Eye (tissue), 1 donor: ENCODE measurements around the gene HKDC1.

ENCODE experiments used
- DNase-seq: peaks from one replicate; pipeline ENCODE4 v3.0.0-alpha.2; 2015

HKDC1 gene

GRCh38 chr10:69216577-69217118, 3.5 kb upstream of the HKDC1 start:
- DNase-seq, result no peak

GRCh38 chr10:69217119-69217754, 2.9 kb upstream of the HKDC1 start:
- no peak for DNase-seq

- no peak for DNase-seq
These were observed 1.3 kb upstream of the HKDC1 start for GRCh38 chr10:69218831-69219230.

- DNase-seq, result no peak
These were observed 375 bp downstream of the HKDC1 start for GRCh38 chr10:69220507-69220906.

- peak; percentile 50 for DNase-seq
These were observed 2.3 kb downstream of the HKDC1 start for GRCh38 chr10:69222157-69223027.

GRCh38 chr10:69223028-69223342, 2.9 kb downstream of the HKDC1 start:
- DNase-seq, result no peak

GRCh38 chr10:69224862-69225657, 4.9 kb downstream of the HKDC1 start:
- DNase-seq, result peak; percentile 65

GRCh38 chr10:69225681-69226080, 5.5 kb downstream of the HKDC1 start:
- DNase-seq, result no peak

GRCh38 chr10:69226919-69227450, 6.9 kb downstream of the HKDC1 start:
- DNase-seq, result no peak

- DNase-seq, result no peak
These were observed 8.0 kb downstream of the HKDC1 start for GRCh38 chr10:69228151-69228550.

GRCh38 chr10:69229616-69229916, 9.4 kb downstream of the HKDC1 start:
- DNase-seq, result no peak

- DNase-seq, result no peak
These were observed 10.0 kb downstream of the HKDC1 start for GRCh38 chr10:69230128-69230527.

GRCh38 chr10:69232252-69232651, 12.1 kb downstream of the HKDC1 start:
- no peak for DNase-seq

GRCh38 chr10:69232736-69233480, 12.8 kb downstream of the HKDC1 start:
- peak; percentile 19 for DNase-seq

- no peak for DNase-seq
These were observed 14.3 kb downstream of the HKDC1 start for GRCh38 chr10:69234447-69234846.

- peak; percentile 97 for DNase-seq
These were observed 17.5 kb downstream of the HKDC1 start for GRCh38 chr10:69237528-69238159.

GRCh38 chr10:69239136-69239535, 19.0 kb downstream of the HKDC1 start:
- DNase-seq, result no peak

- DNase-seq, result no peak
These were observed 19.8 kb downstream of the HKDC1 start for GRCh38 chr10:69239816-69240434.

GRCh38 chr10:69240455-69240854, 20.3 kb downstream of the HKDC1 start:
- DNase-seq, result no peak

- DNase-seq, result no peak
These were observed 21.4 kb downstream of the HKDC1 start for GRCh38 chr10:69241575-69241974.

- no peak for DNase-seq
These were observed 22.1 kb downstream of the HKDC1 start for GRCh38 chr10:69242040-69242851.
